ENCODE data around the gene OTOP3.
"Not testable (repeated sequence)": the region's sequence is repeated elsewhere in the genome, so short reads cannot be mapped to it uniquely, and the experiment has no call there.

OTOP3 gene, protein sequence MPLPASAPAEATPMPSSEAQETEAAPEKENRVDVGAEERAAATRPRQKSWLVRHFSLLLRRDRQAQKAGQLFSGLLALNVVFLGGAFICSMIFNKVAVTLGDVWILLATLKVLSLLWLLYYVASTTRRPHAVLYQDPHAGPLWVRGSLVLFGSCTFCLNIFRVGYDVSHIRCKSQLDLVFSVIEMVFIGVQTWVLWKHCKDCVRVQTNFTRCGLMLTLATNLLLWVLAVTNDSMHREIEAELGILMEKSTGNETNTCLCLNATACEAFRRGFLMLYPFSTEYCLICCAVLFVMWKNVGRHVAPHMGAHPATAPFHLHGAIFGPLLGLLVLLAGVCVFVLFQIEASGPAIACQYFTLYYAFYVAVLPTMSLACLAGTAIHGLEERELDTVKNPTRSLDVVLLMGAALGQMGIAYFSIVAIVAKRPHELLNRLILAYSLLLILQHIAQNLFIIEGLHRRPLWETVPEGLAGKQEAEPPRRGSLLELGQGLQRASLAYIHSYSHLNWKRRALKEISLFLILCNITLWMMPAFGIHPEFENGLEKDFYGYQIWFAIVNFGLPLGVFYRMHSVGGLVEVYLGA

GRCh38 chr17:74935585-74936469 is at the start of gene OTOP3:
Gene OTOP3, plus strand, starts transcription at chr17:74935898. Its CDS starts 24 bp downstream, at chr17:74935922.
- FAIRE-seq, result no peak

- no peak for FAIRE-seq
Measured at GRCh38 chr17:74888469-74888868, 47.2 kb upstream of the OTOP3 start.

DNA sequence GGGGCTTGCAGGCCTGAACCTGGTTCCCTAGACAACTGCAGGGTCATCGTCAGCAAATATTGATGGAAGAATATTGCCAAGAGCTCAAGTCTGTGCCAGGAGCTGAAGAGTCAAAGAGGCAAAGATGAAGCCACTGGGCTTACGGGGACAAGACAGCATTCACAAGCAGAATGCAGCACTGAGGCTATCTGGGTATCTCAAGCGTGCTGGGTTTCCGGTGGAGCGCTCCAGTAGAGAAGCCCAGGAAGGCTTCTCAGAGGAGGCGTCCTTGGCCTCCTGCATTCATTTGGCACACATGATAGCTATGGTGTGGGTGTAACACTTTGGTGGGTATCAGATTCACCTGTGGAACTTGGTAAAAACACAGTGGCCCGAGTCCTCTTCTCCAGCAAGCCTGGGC is 45.1 kb upstream of the OTOP3 start:
- FAIRE-seq, result no peak

GRCh38 chr17:74892013-74892841 is 43.5 kb upstream of the OTOP3 start:
- FAIRE-seq, result no peak

- no peak for FAIRE-seq
Measured at GRCh38 chr17:74892974-74893911, 42.5 kb upstream of the OTOP3 start, which contains the start of gene FADS6. Gene FADS6, minus strand, starts transcription at chr17:74893633. Its CDS starts 38 bp downstream, at chr17:74893595.

DNA sequence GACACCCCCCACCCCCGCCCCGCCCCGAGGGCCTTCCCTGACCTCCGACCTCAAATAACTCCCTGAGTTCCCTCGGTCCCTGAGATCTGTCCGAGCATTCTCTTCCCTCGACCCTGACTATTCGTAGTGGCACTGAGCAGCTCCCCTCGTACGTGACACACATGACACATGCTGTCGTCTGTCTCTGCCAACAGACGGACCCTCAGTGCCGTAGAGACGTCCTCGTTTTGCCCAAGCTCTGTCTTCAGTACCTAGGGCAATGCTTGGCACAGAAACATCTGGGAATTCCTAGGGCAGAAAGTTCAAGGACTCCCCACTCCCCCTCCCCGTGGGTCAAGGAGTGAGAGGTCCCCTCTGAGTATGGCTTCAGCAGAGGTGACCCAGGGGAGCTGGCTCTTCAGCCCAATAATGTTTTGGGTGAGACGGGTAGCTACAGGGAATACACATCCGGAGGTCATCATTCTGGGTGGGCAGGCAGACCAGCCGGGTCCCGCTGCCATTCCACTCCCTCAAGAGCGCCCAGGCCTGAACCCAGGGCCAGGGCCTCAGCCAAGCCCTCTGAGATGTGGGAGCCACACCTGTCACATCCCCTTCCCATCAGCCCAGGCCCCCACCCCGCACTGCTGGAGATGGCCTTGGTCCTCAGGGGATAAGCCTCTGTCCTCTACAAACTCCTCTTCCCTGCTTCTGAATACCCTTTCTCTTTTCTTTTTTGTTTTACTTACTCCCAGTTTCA is 41.6 kb upstream of the OTOP3 start:
- FAIRE-seq, result no peak

DNA sequence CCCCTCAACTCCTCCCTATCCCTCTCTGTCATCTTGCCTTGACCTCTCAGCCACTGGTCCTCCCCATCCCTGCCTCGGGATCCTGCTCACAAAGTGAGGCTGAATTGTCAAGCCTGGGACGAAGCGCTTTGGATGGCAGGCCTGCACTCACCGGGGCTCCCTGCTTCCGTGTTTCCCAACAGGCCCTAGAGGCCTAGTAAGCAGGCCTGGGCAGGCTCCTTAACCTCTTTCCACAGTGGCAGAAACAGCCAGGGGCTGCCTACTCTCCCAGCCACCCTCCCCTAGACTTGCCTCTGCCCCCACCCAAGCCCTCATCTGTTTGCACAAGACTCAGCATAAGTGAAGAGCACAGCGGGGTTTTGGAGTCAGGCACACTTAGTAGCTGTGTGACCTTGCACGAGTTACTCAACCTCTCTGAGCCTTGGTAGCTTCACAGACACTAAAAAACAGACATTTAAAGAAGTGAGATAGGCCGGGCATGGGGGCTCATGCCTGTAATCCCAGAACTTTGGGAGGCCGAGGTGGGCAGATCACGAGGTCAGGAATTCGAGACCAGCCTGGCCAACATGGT is 37.2 kb upstream of the OTOP3 start:
- no peak for FAIRE-seq

DNA sequence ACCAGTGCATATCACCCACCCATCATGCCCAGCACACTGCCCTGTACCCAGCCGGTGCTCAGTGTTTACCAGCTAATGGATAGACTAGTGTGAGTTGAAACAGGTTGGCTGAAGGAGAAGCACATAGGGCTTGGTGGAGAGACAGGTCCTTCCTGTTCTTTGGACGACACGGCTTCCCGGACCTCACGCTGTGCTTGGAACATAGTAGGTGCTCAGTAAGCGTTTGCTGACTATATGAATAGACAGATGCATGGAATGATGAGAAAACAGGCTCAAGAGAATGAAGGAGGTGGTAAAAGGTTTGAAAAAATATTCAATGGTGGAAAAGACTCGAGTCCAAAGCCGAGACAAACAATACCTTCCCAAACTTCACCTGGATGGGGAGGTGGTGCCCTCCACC is 35.5 kb upstream of the OTOP3 start:
- no peak for FAIRE-seq

DNA sequence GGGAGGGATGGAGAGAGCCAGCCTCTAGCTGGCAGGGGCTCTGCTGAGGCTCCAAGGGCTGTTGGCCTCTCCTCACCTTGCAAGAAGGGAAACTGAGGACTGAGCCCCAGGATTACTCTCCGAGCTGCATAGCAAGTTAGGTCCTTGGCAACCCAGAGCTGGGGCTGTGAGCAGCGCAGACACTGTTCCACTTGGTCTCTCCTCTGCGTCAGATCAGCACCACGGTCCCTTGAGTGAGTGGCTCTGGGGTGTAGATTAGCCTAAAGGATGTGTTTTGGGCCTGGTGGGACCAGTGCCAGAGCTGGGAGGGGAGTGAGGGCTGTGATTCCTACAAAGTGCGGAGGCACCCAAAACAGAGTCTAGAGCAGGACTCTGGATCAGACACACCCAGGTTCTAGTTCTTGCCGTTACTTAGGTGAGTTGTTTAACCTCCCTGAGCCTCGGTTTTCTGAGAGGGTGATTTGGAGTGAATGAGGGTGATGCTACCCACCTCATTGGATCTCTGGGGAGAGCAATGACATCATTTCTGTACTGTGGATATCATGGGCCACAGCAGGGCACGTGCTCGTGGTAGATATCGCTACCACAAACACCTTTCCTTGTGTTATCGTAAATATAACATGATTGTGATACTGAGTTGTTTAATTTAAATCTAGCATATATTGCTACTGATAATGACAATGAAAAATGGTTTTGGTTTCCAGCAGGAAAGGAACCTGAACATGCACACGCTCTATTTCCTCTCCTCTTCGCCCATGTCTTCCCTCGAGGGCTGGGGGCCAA is 34.2 kb upstream of the OTOP3 start:
- FAIRE-seq, result no peak

GRCh38 chr17:74903034-74903433 is 32.7 kb upstream of the OTOP3 start:
- no peak for FAIRE-seq

GRCh38 chr17:74903671-74904070 is 32.0 kb upstream of the OTOP3 start:
- FAIRE-seq, result no peak

DNA sequence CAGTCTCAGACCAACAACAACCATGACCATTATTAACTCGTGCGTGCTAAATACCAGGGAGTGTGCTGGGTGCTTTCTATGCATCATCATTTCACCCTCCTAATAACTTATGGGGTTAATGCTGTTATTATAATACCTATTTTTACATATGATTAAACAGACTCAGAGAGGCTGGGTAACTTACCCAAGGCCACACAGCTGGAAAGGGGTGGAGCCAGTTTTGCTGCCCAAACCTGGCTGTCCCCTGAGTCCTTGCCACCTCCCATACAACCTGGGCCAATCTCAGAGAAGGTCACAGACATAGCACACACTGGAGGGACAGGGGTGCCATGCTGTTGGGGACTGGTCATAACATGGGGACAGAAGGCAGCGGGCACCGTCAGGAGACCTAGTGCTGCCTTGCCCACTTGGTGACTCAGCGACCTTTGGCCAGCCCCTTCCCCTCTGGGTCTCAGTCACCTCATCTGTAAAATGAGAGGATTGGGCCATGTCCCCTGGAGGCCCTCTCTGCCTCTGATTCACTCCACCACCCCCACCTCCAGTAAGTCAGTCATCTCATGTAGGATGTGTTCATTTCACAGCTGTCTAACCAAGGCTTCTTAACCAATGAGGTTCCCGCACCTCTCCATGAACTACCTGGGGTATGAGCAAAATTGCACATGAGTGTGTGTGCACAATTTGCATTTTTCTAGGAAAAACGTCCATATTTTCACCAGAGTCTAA is 30.9 kb upstream of the OTOP3 start:
- no peak for FAIRE-seq

- not testable (repeated sequence) for FAIRE-seq
Measured at GRCh38 chr17:74906214-74906793, 29.4 kb upstream of the OTOP3 start.

DNA sequence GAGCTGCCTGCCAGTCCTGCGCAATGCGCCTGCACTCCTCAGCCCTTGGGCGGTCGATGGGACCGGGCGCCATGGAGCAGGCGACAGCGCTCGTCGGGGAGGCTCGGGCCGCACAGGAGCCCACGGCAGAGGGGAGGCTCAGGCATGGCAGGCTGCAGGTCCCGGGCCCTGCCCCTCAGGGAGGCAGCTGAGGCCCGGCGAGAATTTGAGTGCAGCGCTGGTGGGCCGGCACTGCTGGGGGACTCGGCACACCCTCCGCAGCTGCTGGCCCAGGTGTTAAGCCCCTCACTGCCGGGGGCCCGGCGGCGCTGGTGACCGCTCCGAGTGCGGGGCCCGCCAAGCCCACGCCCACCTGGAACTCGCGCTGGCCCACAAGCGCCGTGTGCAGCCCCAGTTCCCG is 28.7 kb upstream of the OTOP3 start:
- FAIRE-seq, result no peak

- FAIRE-seq, result not testable (repeated sequence)
Measured at GRCh38 chr17:74909097-74909496, 26.6 kb upstream of the OTOP3 start.

DNA sequence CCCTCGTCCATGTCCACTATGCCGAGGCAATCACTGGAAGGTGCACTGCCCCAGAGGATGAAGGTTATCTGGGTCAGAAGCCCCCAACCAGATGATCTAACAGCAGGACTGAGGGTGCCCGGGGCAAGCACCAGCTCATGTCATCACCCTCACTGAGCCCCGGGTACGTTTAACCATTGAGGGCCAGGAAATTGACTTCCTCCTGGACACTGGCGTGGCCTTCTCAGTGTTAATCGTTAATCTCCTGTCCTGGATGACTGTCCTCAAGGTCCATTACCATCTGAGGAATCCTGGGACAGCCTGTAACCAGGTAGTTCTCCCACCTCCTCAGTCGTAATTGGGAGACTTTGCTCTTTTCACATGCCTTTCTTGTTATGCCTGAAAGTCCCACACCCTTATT is 24.3 kb upstream of the OTOP3 start:
- not testable (repeated sequence) for FAIRE-seq

GRCh38 chr17:74916136-74916850 is 19.4 kb upstream of the OTOP3 start:
- FAIRE-seq, result no peak

- FAIRE-seq, result no peak
Measured at GRCh38 chr17:74916851-74917199, 18.9 kb upstream of the OTOP3 start.

Data from endometrium (tissue), 2 donors.